PC-3 (cell line): ENCODE data around the gene NEXN. TPM values are rescaled to one million over a fixed set of nuclear protein-coding genes. Genes with fewer than 3 reads are reported as not detected.

Source experiments
- ATAC-seq: fragments of 200-7000 bp; cut with Tn5 transposase; 2 replicates; pipeline ENCODE4 v1.9.1; 2020; ENCODE audit warnings: mild to moderate bottlenecking, moderate library complexity
- BruUV-seq: library from RNA; stranded (reverse); fragments of 400-500 nt; replicated peaks from 2 replicates; lab custom pipeline; 2021; lab: Mats Ljungman, UMichigan
- CTCF ChIA-PET: fragments of 300-600 bp; sonication (Branson Sonifier 250); formaldehyde crosslinking; loops from one replicate; lab custom pipeline; 2022; ENCODE audit warnings: antibody characterized with exemption; lab: Charles Lee
- POLR2A ChIA-PET: fragments of 300-600 bp; sonication (Branson Sonifier 250); formaldehyde crosslinking; loops from one replicate; lab custom pipeline; 2022; ENCODE audit warnings: antibody characterized with exemption; ENCODE audit not compliant: unreplicated experiment; lab: Charles Lee
- DNase-seq: peaks from one replicate; pipeline ENCODE4 v3.0.0-alpha.2; 2015
- H2AFZ ChIP-seq: fragments of 300-600 bp; sonication (generic); 2 replicates; pipeline ENCODE4 v1.6.0; 2016; ENCODE audit warnings: antibody characterized with exemption, low read length
- H3F3A ChIP-seq: fragments of 300-600 bp; sonication (generic); one replicate; pipeline ENCODE4 v1.6.0; 2017; ENCODE audit warnings: antibody characterized with exemption, low read length, control low read depth, mild to moderate bottlenecking; ENCODE audit not compliant: unreplicated experiment
- H3K27ac ChIP-seq: fragments of 300-600 bp; sonication (generic); 2 replicates; pipeline ENCODE4 v1.5.1; 2016; ENCODE audit warnings: mild to moderate bottlenecking, low read length
- H3K27me3 ChIP-seq: fragments of 300-600 bp; sonication (generic); 2 replicates; pipeline ENCODE4 v1.6.1; 2016; ENCODE audit warnings: low read length, mixed read lengths
- H3K36me3 ChIP-seq: fragments of 300-600 bp; sonication (generic); 2 replicates; pipeline ENCODE4 v1.6.1; 2016; ENCODE audit warnings: low read depth, mixed run types, low read length, mixed read lengths
- H3K4me1 ChIP-seq: fragments of 300-600 bp; sonication (generic); 2 replicates; pipeline ENCODE4 v1.5.1; 2016; ENCODE audit warnings: low read length; ENCODE audit not compliant: insufficient read depth
- H3K4me2 ChIP-seq: fragments of 300-600 bp; sonication (generic); 2 replicates; pipeline ENCODE4 v1.6.0; 2016; ENCODE audit warnings: low read length
- H3K4me3 ChIP-seq: fragments of 300-600 bp; sonication (generic); 2 replicates; pipeline ENCODE4 v1.5.1; 2016; ENCODE audit warnings: mild to moderate bottlenecking, low read length, mixed read lengths
- H3K79me2 ChIP-seq: fragments of 300-600 bp; sonication (generic); 2 replicates; pipeline ENCODE4 v1.6.1; 2017; ENCODE audit warnings: low read length, mixed read lengths
- H3K9ac ChIP-seq: fragments of 300-600 bp; sonication (generic); 2 replicates; pipeline ENCODE4 v1.6.0; 2016; ENCODE audit warnings: mild to moderate bottlenecking, low read length
- H3K9me2 ChIP-seq: fragments of 300-600 bp; sonication (generic); replicated peaks from 2 replicates; pipeline ENCODE4 v1.6.1; 2016; ENCODE audit warnings: mixed run types, low read length, mixed read lengths
- H3K9me3 ChIP-seq: fragments of 300-600 bp; sonication (generic); 2 replicates; pipeline ENCODE4 v1.6.1; 2016; ENCODE audit warnings: low read length, mixed read lengths
- H4K20me1 ChIP-seq: fragments of 300-600 bp; sonication (generic); 2 replicates; pipeline ENCODE4 v1.6.1; 2016; ENCODE audit warnings: low read length, mixed read lengths
- EZH2 ChIP-seq: fragments of 300-600 bp; sonication (generic); IDR thresholded peaks from one replicate; pipeline ENCODE4 v1.6.1; 2017; ENCODE audit warnings: antibody characterized with exemption, mild to moderate bottlenecking, low read length; ENCODE audit not compliant: unreplicated experiment
- EZH2phosphoT487 ChIP-seq: fragments of 300-600 bp; sonication (generic); IDR thresholded peaks from 2 replicates; pipeline ENCODE4 v1.6.1; 2018; ENCODE audit warnings: mild to moderate bottlenecking, antibody characterized with exemption, low read length, borderline replicate concordance
- intact Hi-C: fragments of 100-400 bp; cut with micrococcal nuclease; formaldehyde crosslinking; loops from 2 replicates; pipeline ENCODE4 v1.9.0; 2023
- total RNA-seq: library from RNA; depleted of rRNA; stranded (reverse); fragments of >200 nt; gene quantifications from 2 replicates; pipeline ENCODE4 v1.2.3, GENCODE V29; 2014
- TF ChIP-seq, protein P1 (sequence below): fragments of 300-600 bp; sonication (generic); conservative IDR thresholded peaks from 2 replicates; pipeline ENCODE4 v1.5.1; 2017; ENCODE audit warnings: antibody characterized with exemption, low read depth, mild to moderate bottlenecking, low read length

NEXN gene
- total RNA-seq, 1 experiment from 2014 or later: 3.5 TPM

DNA sequence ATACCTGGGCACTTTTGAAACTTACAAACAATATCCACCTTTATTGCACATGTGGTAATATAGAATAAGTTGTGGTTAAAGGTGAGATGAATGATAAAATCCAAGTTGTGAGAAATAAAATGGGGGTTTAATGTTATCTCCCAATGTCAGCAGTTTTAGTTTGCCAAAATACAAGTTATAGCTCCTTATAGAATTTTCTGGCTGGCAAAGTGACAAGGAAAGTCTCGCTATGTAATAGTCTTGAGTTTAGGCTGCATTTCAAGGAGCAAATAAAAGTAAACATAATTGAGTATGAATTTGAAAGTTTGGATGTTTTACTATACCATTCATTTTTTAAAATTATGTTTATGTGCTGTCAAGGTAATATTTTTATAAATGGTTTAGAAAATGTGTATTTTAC lies 15.0 kb upstream of the NEXN start:
- peaks cover 19% of the 10 kb centered on the region for H3K4me1 ChIP-seq
- H3K27ac ChIP-seq: no peak overlapping the region
- ATAC-seq (no peak), DNase-seq (no peak)
- H3F3A ChIP-seq: no peaks in the 10 kb centered on the region
- H3K4me2 ChIP-seq: no peak overlapping the region
- H3K79me2 ChIP-seq: no peaks in the 10 kb centered on the region
- BruUV-seq: no TSS peak
- H3K36me3 ChIP-seq: 0 out of 2 replicates have a peak, but pooled peaks cover 4% of the 10 kb centered on the region
- no peaks in the 10 kb centered on the region for H3K9me2 ChIP-seq
- POLR2A ChIA-PET: no interaction called here
- no peak overlapping the region for H3K4me3 ChIP-seq
- H4K20me1 ChIP-seq: no peaks in the 10 kb centered on the region
- intact Hi-C loops: loop anchor here (1.0 kb wide), 1 partner anchor 27 kb away; no protein-coding TSS in a partner anchor
- no peaks in the 10 kb centered on the region for H3K9me3 ChIP-seq
- TF ChIP-seq, protein P1, sequence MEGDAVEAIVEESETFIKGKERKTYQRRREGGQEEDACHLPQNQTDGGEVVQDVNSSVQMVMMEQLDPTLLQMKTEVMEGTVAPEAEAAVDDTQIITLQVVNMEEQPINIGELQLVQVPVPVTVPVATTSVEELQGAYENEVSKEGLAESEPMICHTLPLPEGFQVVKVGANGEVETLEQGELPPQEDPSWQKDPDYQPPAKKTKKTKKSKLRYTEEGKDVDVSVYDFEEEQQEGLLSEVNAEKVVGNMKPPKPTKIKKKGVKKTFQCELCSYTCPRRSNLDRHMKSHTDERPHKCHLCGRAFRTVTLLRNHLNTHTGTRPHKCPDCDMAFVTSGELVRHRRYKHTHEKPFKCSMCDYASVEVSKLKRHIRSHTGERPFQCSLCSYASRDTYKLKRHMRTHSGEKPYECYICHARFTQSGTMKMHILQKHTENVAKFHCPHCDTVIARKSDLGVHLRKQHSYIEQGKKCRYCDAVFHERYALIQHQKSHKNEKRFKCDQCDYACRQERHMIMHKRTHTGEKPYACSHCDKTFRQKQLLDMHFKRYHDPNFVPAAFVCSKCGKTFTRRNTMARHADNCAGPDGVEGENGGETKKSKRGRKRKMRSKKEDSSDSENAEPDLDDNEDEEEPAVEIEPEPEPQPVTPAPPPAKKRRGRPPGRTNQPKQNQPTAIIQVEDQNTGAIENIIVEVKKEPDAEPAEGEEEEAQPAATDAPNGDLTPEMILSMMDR: no peak
- TF ChIP-seq EZH2phosphoT487 (no peak), EZH2 (no peak)
- H2AFZ ChIP-seq: no peak overlapping the region
- no peak overlapping the region for H3K9ac ChIP-seq
- no peaks in the 10 kb centered on the region for H3K27me3 ChIP-seq
- CTCF ChIA-PET: no interaction called here

DNA sequence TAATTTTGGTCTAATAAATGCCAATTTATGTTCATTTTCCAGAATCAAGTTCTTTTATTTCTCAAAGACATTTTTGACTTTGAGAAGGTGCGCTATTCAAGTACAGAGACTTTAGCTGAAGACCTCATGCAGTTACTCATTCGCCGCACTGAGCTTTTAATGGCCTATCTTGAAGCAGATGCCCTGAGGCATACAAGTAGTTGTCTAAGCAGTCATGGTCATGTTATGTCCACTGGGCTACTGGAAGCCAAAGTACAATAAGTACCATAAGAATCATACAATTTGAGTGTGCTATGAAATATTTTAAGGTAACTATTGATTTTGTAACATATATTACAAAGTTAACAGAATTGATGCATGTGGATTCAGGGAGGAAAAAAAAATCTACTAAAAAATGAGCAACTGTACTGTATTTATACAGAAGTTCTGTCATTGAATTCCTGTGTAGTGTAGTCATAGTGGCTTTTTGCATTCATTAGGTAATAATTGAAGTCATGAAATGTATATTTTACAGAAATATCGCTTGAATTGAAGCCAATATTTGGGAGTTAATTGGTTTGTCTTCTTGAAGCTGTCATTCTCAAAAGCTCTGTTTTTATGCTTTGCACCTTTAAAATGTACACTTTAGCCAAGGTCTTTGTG lies 13.5 kb upstream of the NEXN start:
- no peaks in the 10 kb centered on the region for H3K9me3 ChIP-seq
- H3K9me2 ChIP-seq: no peaks in the 10 kb centered on the region
- peaks cover 19% of the 10 kb centered on the region for H3K4me1 ChIP-seq
- no peaks in the 10 kb centered on the region for H3F3A ChIP-seq
- H3K27ac ChIP-seq: peak overlapping the region; percentile 11
- no peaks in the 10 kb centered on the region for H4K20me1 ChIP-seq
- no peaks in the 10 kb centered on the region for H3K79me2 ChIP-seq
- H3K4me3 ChIP-seq: peak overlapping the region; percentile 10; the same call in 1 of the 2 replicates
- no peak overlapping the region for H2AFZ ChIP-seq
- CTCF ChIA-PET: no interaction called here
- TF ChIP-seq EZH2phosphoT487: no peak
- TF ChIP-seq, protein P1: no peak
- TF ChIP-seq EZH2: no peak
- H3K27me3 ChIP-seq: no peaks in the 10 kb centered on the region
- POLR2A ChIA-PET: no interaction called here
- H3K36me3 ChIP-seq: 0 out of 2 replicates have a peak, but pooled peaks cover 4% of the 10 kb centered on the region
- intact Hi-C loops: no loop called here
- ATAC-seq: peak; percentile 95
- peak overlapping the region; percentile 51 for H3K4me2 ChIP-seq
- DNase-seq: peak; percentile 92
- no peak overlapping the region for H3K9ac ChIP-seq
- BruUV-seq: no TSS peak

DNA sequence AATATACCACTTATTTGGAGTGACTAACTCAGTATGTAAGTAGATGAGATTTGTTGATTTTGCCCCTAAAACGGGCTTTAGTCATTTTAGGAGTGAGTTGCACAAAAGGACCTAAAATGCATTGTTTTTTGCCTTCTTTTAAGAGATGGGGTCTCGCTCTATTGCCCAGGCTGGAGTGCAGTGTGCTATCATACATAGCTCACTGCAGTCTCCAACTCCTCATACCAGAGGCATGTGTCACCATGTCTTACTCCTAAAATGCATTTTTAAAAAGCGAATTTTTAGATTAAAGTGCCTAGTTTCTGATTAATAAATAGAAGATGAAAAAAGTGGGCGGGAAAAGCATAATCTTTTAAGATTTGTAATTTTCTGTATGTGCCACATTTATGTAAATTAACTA lies 11.5 kb upstream of the NEXN start:
- Histone ChIP-seq H3F3A (no peaks in the 10 kb centered on the region), H3K4me2 (no peak overlapping the region), H3K36me3 (0 out of 2 replicates have a peak, but pooled peaks cover 4% of the 10 kb centered on the region), H3K9me2 (no peaks in the 10 kb centered on the region), H3K27me3 (no peaks in the 10 kb centered on the region), H3K9me3 (no peaks in the 10 kb centered on the region), H3K4me3 (no peak overlapping the region), H4K20me1 (no peaks in the 10 kb centered on the region), H3K27ac (no peak overlapping the region), H3K9ac (no peak overlapping the region), H3K79me2 (no peaks in the 10 kb centered on the region), H3K4me1 (peaks cover 19% of the 10 kb centered on the region), H2AFZ (no peak overlapping the region)
- BruUV-seq: no TSS peak
- peak; percentile 39 for DNase-seq
- ChIA-PET CTCF (no interaction called here), POLR2A (interaction anchor here (0.5 kb wide), 1 partner anchor 51 kb away, joined by 3 read pairs; no protein-coding TSS in a partner anchor)
- TF ChIP-seq EZH2 (no peak), EZH2phosphoT487 (no peak)
- TF ChIP-seq, protein P1: no peak
- intact Hi-C loops: no loop called here
- ATAC-seq: no peak
